ENCODE measurements around the gene AARS2.

- TF ChIP-seq POLR2A (IDR thresholded peaks at IDR 0.05) (no peak), CTCF (IDR thresholded peaks at IDR 0.05) (no peak)
Observed at GRCh38 chr6:44352259-44352658, 39.1 kb upstream of the AARS2 start.
